GM19328 (cell line): ENCODE results near the gene PDXDC1.
"Not testable (repeated sequence)": the region's sequence is repeated elsewhere in the genome, so short reads cannot be mapped to it uniquely, and the experiment has no call there.

Source experiments
- ATAC-seq: cut with Tn5 transposase; IDR thresholded peaks from one replicate; pipeline ENCODE4 v1.9.1; 2021; ENCODE audit warnings: mild to moderate bottlenecking, moderate library complexity; ENCODE audit not compliant: unreplicated experiment

PDXDC1 gene

DNA sequence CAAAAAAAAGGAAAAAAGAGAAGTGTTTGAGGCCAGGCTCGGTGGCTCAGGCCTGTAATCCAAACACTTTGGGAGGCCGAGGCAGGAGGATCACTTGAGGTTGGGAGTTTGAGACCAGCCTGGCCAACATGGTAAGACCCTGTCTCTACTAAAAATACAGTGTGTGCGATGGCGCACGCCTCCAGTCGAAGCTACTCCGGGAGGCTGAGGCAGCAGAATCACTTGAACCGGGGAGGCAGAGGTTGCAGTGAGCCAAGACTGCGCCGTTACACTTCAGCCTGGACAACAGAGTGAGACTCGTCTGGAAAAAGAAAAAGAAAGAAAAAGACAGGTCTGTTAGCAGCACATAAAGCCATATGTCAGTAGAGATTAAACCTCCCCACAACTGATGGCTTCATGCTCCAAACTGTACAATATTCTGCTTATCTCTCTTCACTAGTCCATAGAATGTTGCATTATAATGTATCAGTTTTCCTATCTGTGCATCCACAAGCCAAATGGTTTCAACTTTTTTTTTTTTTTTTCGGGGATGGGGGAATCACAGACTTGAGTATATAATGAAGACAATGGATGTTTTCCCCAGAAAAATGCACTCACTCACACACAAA, 3.1 kb upstream of the PDXDC1 start:
- not testable (repeated sequence) for ATAC-seq

DNA sequence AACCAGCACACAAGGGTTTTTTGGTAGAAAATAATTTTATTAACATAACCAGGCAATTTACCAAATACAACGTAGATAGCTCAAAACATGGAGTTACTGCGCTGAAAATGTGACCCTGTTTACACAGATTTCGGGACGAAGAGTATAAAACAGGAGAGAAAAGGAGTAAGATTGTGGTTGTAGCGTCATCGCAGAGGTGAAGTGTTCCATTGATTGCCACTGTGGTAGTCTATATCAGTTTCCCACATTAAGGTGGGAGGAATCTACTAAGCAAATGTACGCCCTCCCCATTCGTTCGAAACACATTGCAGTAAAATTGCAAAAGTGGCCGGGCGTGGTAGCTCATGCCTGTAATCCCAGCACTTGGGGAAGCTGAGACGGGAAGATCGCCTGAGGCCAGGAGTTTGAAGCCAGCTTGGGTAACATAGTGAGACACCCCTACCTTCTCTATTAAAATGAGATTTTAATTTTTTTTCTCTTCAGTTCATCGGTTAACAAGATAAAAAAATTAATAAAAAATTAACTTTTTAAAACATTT, 972 bp upstream of the PDXDC1 start:
- ATAC-seq: not testable (repeated sequence)

DNA sequence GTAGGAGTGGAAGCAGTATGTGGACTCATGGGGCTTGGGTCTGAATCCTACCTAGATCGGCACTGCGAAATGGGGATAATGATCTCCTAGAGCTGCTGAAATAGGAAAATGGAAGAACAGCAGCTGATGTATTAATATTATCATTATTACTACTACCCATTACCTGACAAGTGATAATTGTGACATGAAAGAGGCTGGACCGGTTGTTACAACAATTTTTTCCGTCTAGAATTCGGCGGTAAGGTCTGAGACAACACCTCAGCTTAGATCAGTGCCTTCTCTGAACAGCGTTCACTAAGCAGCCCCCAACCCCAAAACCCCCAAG, 533 bp upstream of the PDXDC1 start:
- not testable (repeated sequence) for ATAC-seq

DNA sequence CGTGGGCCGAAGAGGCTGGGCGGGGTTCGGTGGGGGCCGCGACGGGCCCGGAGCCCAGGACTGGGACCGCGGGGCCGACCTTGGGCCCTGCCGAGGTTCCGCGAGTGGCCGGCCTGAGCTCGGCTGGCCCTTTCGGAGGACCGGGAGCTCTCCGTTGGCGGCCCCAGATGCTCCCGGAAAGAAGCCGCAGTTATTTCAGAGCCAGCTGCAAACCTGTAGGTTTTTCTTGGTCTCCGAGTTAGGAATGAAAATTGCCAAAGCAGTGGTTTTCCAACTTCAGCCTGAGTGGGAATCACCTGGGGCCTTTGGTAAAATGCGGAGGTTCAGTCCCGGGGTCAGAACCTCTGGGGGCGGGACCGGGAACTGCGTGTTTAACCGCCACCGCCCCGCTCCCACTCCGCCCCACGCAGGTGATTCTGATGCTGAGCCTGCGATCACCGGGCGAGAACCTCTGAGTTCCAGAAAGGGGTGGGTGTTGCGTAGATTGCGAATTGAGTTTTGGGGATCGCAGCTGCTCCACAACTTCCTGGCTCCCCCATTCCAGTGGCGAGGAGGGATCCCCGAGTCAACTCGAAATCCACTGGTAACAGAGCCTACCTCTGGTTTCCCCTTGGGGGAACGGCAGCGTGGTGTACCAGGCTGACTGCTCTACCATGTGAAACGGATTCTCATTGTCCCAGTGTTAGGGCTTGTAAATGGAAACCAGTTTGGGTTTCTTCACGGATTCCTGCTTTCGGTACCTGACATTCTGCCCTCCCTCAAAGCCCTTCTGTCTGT, 780 bp downstream of the PDXDC1 start:
- ATAC-seq: peak; percentile 4

DNA sequence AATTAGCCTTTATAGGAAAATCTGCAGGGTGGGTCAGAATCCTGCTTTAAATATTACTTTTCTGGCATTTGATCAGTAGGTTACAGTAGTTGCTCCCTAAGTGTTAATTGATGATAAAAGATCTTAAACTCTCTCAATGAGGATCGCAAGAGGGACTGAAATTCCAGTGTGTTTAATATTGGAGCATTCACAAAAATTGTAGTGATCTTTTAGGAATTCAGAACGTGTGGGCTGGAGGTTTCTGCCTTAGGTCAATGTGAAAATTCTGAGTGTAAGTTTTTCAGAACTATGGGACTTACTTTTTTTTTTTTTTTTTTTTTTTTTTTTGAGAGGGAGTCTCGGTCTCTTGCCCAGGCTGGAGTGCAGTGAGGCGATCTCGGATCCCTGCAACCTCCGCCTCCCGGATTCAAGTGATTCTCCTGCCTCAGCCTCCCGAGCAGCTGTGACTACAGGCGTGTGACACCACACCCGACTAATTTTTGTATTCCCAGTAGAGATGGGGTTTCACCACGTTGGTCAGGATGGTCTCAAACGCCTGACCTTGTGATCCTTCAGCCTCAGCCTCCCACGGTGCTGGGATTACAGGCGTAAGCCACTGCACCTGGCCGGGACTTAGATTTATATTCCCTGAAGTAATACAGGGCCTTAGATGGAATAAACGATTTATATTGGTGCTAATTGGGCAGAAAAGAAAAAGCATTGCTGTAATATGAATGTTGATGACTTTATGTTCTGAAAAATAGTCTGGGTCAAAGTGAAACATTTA, 2.3 kb downstream of the PDXDC1 start:
- not testable (repeated sequence) for ATAC-seq

DNA sequence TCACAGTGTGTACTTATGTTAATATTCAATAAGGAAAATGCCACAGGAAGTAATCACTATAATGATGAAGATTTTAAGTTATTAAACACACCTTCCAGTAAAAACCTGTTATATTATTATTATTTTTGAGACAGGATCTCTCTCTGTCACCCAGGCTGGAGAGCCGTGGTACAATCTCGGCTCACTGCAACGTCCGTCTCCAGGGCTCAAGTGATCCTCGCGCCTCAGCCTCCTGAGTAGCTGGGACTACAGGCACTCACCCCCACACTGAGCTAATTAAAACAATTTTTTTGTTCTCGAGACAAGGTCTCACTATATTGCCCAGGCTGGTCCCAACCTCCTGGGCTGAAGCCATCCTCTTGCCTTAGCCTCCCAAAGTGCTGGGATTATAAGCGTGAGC, 3.5 kb downstream of the PDXDC1 start:
- not testable (repeated sequence) for ATAC-seq

DNA sequence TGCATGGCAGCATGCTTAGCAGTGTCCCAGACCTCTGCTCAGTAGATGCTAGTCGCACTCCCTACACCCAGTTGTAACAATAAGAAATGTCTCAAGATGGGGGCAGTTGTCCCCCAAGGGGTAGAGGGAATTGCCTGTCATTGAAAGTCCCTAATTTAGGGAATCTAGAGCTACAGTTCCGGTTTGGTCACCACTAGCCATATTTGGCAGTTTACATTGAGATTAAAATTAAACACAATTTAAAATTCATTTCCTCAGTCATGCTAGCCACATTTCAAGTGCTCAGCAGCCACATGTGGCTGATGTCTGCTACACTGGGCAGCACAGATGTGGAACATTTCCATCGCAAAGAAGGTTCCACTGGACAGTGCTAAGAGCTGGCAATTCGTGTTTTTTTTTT, 4.1 kb downstream of the PDXDC1 start:
- ATAC-seq: not testable (repeated sequence)

DNA sequence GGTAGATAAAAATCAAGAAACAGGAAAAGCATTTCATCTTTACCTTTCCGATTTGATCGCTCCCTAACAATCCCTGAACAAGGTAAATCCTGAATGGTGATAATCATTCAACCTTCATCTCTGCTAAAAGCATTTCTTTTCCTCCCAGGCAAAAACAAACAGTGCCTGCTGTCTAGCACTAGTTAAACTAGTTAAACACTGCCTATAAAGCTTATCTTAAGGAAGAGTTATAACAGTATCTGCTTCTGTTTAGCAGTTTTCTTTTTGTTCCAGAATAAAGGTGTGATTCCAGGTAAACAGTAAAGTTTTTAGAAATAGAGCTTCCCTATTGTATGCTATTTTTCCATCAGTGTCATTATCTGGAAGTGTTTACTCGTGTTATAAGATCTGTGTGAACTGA, 6.4 kb downstream of the PDXDC1 start:
- not testable (repeated sequence) for ATAC-seq

DNA sequence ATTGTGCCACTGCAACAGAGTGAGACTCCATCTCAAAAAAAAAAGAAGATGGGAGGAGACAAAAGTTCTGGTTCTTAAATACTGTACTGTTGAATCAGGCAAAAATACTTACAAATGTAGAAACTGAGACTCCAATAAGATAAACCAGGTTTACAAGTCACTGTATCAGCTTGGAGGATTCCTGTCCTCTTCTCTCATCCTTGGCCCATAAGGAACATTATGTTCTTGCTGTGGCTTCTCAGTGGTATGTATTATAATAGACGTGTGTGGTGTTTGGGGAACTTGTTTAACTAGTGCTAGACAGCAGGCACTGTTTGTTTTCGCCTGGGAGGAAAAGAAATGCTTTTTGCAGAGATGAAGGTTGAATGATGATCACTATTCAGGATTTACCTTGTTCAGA, 7.7 kb downstream of the PDXDC1 start:
- ATAC-seq: not testable (repeated sequence)

DNA sequence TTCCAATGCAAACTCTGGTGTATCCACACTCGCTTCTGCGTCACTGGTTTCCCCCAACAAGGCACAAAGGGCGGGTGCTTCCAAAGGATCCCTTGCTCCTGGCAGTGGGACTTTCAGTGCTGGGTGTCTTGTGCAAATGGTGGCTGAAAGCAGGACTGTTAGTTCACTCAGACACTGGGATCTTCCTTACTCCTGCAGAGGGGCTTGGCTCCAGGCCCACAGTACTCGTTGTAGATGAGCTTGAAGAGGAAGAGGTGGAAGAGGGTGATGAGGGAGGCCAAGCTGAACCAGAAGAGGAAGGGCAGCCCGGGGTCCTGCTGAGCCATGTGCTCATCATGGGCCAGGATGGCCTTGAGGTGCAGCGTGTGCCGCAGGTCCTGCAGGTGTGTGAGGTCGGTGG, 13.3 kb downstream of the PDXDC1 start:
- ATAC-seq: not testable (repeated sequence)

DNA sequence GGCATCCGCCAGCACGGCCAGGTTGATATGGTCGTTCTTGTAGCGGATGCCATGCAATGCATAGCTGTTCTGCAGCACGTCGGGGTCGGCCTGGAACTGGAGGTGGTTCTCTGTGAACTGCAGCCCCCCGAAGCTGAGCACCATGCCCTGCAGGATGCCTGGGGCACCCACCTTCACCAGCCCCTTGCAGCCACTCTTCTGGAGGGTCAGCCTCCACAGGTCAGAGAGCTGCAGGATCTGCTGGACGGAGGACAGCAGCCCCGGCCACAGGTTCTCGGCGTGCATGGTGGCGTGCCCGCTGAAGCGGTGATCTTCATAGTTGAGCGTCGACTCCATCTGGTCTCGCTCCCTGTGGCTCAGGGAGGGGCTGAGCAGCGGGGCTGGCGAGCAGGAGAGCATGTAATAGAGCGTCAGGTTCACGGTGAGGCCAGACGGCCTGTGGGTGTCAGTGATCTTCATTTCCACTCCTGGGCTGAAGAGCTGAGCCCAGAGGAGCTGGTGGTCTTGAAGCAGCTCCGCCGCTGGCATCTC, 13.9 kb downstream of the PDXDC1 start:
- not testable (repeated sequence) for ATAC-seq

DNA sequence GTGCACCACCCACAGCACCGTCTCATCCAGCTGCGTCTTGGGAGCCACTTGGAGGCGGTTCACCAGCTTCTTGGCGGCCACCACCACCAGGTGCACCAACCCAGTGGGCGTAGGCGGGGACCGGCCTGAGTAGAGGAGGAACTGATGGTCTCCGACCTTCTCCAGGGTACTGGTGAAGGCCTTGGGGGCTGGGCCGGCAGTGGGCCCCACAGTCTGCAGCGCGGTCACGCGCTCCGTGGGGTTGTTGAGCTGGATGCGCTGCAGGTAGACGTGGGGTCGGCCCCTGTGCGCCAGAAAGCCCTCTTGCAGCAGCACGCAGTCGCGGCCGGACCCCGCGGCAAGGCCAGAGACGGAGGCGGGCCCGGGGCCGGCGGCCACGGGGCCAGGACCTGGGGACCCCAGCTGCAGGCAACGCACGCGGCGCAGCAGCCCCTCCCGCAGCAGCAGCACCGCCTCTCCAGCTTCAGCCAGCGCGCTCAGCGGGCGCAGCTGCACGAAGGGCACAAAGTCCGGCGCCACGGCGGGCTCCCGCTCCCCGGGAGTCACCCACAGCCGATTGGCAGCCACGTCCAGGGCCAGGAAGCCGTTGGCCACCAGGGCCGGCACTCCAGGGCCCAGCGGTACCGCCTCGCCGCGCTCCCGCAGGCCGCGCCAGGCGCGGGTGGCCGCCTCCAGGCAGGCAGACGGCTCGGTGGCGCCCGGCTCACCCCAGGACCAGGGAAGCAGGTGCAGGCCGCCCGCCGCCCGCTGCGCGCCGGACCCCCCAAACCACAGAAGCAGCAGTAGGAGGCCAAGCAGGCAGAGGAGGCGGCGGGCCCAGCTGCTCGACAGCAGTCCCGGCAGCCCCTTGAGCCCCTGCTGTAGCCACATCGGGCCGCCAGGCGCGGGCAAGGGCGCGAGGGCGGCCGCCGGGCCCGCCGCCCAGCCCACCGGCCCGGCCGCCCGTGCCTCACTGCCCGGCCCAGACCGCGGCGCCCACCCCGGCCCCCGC, 14.8 kb downstream of the PDXDC1 start:
- not testable (repeated sequence) for ATAC-seq

DNA sequence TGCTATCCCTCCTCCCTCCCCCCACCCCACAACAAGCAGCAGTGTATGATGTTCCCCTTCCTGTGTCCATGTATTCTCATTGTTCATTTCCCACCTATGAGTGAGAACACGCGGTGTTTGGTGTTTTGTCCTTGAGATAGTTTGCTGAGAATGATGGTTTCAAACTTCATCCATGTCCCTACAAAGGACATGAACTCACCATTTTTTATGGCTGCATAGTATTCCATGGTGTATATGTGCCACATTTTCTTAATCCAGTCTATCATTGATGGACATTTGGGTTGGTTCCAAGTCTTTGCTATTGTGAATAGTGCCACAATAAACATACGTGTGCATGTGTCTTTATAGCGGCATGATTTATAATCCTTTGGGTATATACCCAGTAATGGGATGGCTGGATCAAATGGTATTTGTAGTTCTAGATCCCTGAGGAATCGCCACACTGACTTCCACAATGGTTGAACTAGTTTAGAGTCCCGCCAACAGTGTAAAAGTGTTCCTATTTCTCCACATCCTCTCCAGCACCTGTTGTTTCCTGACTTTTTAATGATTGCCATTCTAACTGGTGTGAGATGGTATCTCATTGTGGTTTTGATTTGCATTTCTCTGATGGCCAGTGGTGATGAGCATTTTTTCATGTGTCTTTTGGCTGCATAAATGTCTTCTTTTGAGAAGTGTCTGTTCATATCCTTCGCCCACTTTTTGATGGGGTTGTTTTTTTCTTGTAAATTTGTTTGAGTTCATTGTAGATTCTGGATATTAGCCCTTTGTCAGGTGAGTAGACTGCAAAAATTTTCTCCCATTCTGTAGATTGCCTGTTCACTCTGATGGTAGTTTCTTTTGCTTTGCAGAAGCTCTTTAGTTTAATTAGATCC, 18.7 kb downstream of the PDXDC1 start:
- ATAC-seq: not testable (repeated sequence)

DNA sequence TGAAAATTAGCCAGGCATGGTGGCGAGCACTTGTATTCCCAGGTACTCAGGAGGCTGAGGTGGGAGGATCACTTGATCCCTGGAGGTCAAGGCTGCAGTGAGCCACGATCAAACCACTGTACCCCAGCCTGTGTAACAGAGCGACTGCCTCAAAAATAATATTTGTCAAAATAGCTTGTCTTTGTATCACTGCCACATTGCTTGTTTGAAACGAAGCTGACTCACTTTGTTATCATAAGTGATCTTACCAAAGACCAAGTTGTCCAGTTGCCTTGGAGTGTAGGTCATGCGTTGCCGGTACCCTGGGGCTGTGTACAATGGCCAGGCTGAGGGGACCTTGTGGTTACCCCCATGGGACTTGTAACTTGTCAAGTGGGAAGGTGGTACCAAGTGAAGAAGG, 21.9 kb downstream of the PDXDC1 start:
- ATAC-seq: not testable (repeated sequence)

DNA sequence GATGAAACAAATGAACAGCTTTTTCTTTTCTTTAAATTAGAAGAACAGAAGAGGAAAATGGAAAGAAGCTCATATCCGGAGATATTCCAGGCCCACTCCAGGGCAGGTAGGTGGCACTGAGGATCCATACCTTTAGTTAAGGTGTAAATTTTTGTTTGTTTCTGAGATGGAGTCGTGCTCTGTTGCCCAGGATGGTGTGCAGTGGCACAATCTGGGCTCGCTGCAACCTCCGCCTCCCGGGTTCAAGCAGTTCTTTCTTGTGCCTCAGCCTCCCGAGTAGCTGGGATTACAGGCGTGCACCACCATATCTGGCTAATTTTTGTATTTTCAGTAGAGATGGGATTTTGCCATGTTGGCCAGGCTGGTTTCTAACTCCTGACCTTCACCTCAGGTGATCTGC, 23.5 kb downstream of the PDXDC1 start:
- not testable (repeated sequence) for ATAC-seq

DNA sequence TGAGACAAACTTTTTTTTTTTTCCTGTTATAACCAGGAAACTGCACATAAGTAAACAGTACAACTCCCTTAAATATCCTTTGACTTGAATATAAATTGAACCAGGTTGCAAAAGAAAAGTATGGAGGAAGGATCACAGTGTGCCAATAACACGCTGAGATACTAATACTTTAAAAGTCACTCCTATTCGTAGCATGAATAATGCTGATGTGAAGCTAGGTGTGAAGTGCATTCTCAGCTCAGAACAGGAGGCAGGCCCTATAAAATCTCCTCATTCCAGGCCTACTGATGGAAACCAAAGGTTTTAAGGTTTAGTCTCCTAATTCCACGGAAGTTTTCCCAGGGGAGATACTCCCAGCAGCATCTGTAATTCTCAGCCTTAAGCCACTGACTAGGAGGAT, 25.0 kb downstream of the PDXDC1 start:
- not testable (repeated sequence) for ATAC-seq

DNA sequence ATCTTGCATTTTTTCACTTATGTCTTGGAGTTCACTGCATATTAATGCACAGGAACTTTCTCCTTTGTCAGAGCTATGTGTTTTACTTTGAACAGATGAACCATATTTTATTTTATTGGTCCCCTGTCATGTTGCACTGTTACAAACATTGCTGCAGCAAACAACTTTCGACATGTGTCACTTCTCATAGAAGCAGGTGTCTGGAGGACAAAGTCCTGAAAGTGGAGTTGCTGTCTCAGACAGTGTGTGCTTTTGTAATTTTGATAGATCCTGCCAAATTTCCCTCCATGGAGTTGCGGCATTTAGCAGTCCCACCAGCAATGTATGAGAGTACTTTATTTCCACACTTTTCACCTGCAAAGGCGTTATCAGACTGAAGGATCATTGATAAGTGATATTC, 27.6 kb downstream of the PDXDC1 start:
- ATAC-seq: not testable (repeated sequence)

DNA sequence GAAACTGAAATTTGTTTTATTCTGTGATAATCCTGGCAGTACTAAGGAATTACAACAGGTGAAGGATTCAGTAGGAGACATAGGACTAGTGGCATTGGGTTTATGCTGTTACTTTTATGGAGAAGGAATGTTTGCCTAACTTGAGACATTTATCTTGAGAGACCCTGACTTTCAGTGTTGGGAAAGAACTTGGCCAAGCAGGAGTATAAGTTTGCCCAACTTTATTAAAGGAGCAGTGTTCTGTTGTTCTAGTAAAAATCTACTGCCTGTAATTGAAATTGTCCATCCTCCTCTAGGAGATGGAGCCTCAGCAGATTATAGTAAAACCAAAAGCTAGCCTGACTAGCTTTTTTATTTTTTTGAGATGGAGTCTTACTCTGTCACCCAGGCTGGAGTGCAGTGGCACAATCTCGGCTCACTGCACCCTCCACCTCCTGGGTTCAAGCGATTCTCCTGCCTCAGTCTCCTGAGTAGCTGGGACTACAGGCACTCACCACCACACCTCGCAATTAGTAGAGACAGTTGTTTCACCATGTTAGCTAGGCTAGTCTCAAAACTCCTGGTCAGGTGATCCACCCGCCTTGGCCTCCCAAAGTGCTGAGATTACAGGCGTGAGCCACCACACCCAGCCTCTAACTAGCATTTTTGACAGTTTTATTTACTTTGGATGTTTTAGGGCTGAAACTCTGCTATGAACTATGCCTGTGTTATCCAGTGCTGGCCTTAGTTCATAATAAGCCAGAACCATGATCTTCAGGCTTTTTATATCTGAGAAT, 30.7 kb downstream of the PDXDC1 start:
- ATAC-seq: not testable (repeated sequence)
